ENCODE data around the gene AFF3.
A peak's percentile ranks its signal among the peaks of the same experiment; 100 is the strongest.
"Not testable (repeated sequence)": the region's sequence is repeated elsewhere in the genome, so short reads cannot be mapped to it uniquely, and the experiment has no call there.

Gene AFF3

GRCh38 chr2:100178864-100179263 lies 36.5 kb upstream of the AFF3 start:
- Histone ChIP-seq H3K4me1 (ENCODE audit: control insufficient read depth, insufficient read depth, low read length, poor library complexity, severe bottlenecking) (no peaks in the 10 kb centered on the region), H3K4me3 (ENCODE audit: insufficient read depth, low read depth, low read length, poor library complexity, severe bottlenecking) (no peak overlapping the region), H3K9me3 (ENCODE audit: control insufficient read depth, low read length) (no peaks in the 10 kb centered on the region), H3K36me3 (ENCODE audit: control insufficient read depth, insufficient read depth, low read length) (no peaks in the 10 kb centered on the region), H3K27me3 (replicated peaks; ENCODE audit: control insufficient read depth, insufficient read depth, low read length, poor library complexity, severe bottlenecking) (no peaks in the 10 kb centered on the region), H3K27ac (ENCODE audit: insufficient read depth, low read length, poor library complexity, severe bottlenecking) (no peak overlapping the region)
- DNase-seq = no peak

GRCh38 chr2:100178085-100178788 lies 35.8 kb upstream of the AFF3 start:
- H3K27me3 ChIP-seq (replicated peaks; ENCODE audit: control insufficient read depth, insufficient read depth, low read length, poor library complexity, severe bottlenecking) = no peaks in the 10 kb centered on the region
- H3K27ac ChIP-seq (ENCODE audit: insufficient read depth, low read length, poor library complexity, severe bottlenecking) = no peak overlapping the region
- no peaks in the 10 kb centered on the region for H3K4me1 ChIP-seq (ENCODE audit: control insufficient read depth, insufficient read depth, low read length, poor library complexity, severe bottlenecking)
- H3K36me3 ChIP-seq (ENCODE audit: control insufficient read depth, insufficient read depth, low read length) = no peaks in the 10 kb centered on the region
- peak in 1 of 3 donors; percentile 15 for DNase-seq
- H3K9me3 ChIP-seq (ENCODE audit: control insufficient read depth, low read length) = no peaks in the 10 kb centered on the region
- no peak overlapping the region for H3K4me3 ChIP-seq (ENCODE audit: insufficient read depth, low read depth, low read length, poor library complexity, severe bottlenecking)

DNA sequence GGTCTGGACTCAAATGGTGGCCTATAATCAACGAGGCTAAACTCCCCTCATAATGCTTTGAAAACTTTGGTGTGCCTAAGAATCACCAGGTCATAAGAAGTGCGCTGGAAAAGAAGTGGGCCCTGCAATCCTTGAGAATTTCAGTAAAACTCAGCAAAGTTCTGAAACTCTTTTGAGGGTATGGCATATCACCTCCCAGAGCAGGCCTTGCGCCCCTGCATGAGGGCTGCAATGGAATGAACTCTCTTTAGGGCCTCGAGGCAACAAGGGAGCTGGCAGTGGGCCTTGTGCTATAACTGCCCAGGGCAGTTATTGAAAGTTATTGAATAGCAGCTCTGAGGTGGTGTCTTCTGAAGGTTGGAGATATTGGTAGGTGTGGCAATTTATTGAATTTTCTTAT lies 34.5 kb upstream of the AFF3 start:
- H3K4me1 ChIP-seq (ENCODE audit: control insufficient read depth, insufficient read depth, low read length, poor library complexity, severe bottlenecking) = no peaks in the 10 kb centered on the region
- no peak for DNase-seq
- no peaks in the 10 kb centered on the region for H3K27me3 ChIP-seq (replicated peaks; ENCODE audit: control insufficient read depth, insufficient read depth, low read length, poor library complexity, severe bottlenecking)
- no peak overlapping the region for H3K27ac ChIP-seq (ENCODE audit: insufficient read depth, low read length, poor library complexity, severe bottlenecking)
- no peaks in the 10 kb centered on the region for H3K9me3 ChIP-seq (ENCODE audit: control insufficient read depth, low read length)
- no peak overlapping the region for H3K4me3 ChIP-seq (ENCODE audit: insufficient read depth, low read depth, low read length, poor library complexity, severe bottlenecking)
- H3K36me3 ChIP-seq (ENCODE audit: control insufficient read depth, insufficient read depth, low read length) = no peaks in the 10 kb centered on the region

DNA sequence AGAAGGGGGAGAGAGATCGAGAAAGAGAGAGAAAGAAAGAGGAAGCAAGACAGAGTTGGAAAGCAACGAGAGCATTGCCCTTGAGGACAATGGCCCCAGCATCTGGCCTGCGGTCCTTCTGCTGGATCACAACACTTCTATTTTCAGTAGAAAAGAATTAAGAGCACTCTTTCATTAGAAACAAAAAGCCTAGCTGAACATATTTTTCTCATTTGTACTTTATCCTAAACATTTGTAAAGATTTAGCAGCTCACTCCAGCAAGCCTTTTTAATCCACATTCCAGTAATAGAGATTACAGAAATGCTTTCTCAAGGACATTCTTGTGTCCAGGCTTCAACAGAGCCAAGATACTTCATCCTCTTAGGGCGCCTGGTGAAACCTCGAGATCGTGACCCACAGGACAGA lies 31.6 kb upstream of the AFF3 start:
- H3K4me1 ChIP-seq (ENCODE audit: control insufficient read depth, insufficient read depth, low read length, poor library complexity, severe bottlenecking) = no peaks in the 10 kb centered on the region

DNA sequence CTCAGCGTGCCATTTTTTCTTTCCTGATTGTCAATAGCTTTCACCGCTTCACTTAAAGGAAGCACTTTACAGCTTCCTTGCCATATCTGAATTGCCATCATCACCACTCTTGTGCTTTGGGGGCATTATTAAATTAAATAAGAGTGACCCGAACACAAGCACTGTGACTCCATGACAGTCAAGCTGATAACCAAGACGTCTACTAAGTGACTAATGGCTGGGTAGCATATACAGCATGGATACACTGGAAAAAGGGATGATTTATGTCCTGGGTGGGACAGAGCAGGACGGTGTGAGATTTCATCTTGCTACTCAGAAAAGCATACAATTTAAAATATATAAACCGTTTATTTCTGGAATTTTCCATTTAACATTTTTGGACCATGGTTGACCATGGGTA lies 24.3 kb upstream of the AFF3 start:
- no peak overlapping the region for H3K27ac ChIP-seq (ENCODE audit: insufficient read depth, low read length, poor library complexity, severe bottlenecking)
- no peak overlapping the region for H3K4me3 ChIP-seq (ENCODE audit: insufficient read depth, low read depth, low read length, poor library complexity, severe bottlenecking)
- no peaks in the 10 kb centered on the region for H3K9me3 ChIP-seq (ENCODE audit: control insufficient read depth, low read length)
- no peaks in the 10 kb centered on the region for H3K4me1 ChIP-seq (ENCODE audit: control insufficient read depth, insufficient read depth, low read length, poor library complexity, severe bottlenecking)
- no peak for DNase-seq
- H3K36me3 ChIP-seq (ENCODE audit: control insufficient read depth, insufficient read depth, low read length) = no peaks in the 10 kb centered on the region
- no peaks in the 10 kb centered on the region for H3K27me3 ChIP-seq (replicated peaks; ENCODE audit: control insufficient read depth, insufficient read depth, low read length, poor library complexity, severe bottlenecking)

More for the DNA sequence above, 31.6 kb upstream of the AFF3 start:
- Histone ChIP-seq H3K27me3 (replicated peaks; ENCODE audit: control insufficient read depth, insufficient read depth, low read length, poor library complexity, severe bottlenecking) (no peaks in the 10 kb centered on the region), H3K9me3 (ENCODE audit: control insufficient read depth, low read length) (no peaks in the 10 kb centered on the region), H3K4me3 (ENCODE audit: insufficient read depth, low read depth, low read length, poor library complexity, severe bottlenecking) (no peak overlapping the region), H3K27ac (ENCODE audit: insufficient read depth, low read length, poor library complexity, severe bottlenecking) (no peak overlapping the region), H3K36me3 (ENCODE audit: control insufficient read depth, insufficient read depth, low read length) (no peaks in the 10 kb centered on the region)
- DNase-seq = no peak

- no peaks in the 10 kb centered on the region for H3K36me3 ChIP-seq (ENCODE audit: control insufficient read depth, insufficient read depth, low read length)
Observed at GRCh38 chr2:100163605-100164004, 21.2 kb upstream of the AFF3 start.

DNA sequence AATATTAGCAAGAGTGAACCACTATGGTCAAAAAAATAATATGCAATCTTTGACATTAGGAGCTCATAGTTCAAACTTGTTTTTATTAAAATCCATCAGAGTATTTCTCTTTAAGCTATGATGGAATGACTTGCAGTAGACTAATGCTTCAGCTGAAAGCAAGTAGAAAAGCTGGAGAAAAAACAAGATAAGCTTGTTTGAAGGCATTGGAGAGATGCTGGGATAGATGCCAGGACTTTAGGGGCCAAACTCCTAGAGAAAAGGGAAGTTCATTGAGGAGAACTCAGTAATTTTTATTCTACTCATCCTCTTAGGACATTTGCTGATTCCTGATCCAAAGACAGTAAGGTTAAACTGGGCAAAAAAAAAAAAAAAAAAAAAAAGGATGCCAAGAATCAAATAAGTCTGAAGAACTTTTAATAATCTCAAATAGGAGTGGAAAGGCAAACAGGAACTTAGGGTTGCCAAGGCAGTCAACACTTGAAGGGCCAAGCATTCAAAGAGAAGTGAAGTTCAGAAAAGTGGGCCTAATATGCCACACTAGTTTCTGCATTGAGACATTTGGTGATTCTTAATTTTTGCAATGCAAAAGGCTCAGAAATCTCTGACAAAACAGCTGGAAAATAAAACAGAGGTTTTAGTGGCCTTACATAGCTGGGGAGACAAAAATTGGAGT lies 19.7 kb upstream of the AFF3 start:
- H3K27ac ChIP-seq (ENCODE audit: insufficient read depth, low read length, poor library complexity, severe bottlenecking) = no peak overlapping the region
- no peaks in the 10 kb centered on the region for H3K27me3 ChIP-seq (replicated peaks; ENCODE audit: control insufficient read depth, insufficient read depth, low read length, poor library complexity, severe bottlenecking)
- no peak overlapping the region for H3K4me3 ChIP-seq (ENCODE audit: insufficient read depth, low read depth, low read length, poor library complexity, severe bottlenecking)
- no peaks in the 10 kb centered on the region for H3K4me1 ChIP-seq (ENCODE audit: control insufficient read depth, insufficient read depth, low read length, poor library complexity, severe bottlenecking)
- no peaks in the 10 kb centered on the region for H3K36me3 ChIP-seq (ENCODE audit: control insufficient read depth, insufficient read depth, low read length)
- no peaks in the 10 kb centered on the region for H3K9me3 ChIP-seq (ENCODE audit: control insufficient read depth, low read length)
- no peak for DNase-seq

More at GRCh38 chr2:100163605-100164004, 21.2 kb upstream of the AFF3 start:
- Histone ChIP-seq H3K9me3 (ENCODE audit: control insufficient read depth, low read length) (no peaks in the 10 kb centered on the region), H3K27me3 (replicated peaks; ENCODE audit: control insufficient read depth, insufficient read depth, low read length, poor library complexity, severe bottlenecking) (no peaks in the 10 kb centered on the region), H3K4me3 (ENCODE audit: insufficient read depth, low read depth, low read length, poor library complexity, severe bottlenecking) (no peak overlapping the region), H3K27ac (ENCODE audit: insufficient read depth, low read length, poor library complexity, severe bottlenecking) (no peak overlapping the region), H3K4me1 (ENCODE audit: control insufficient read depth, insufficient read depth, low read length, poor library complexity, severe bottlenecking) (no peaks in the 10 kb centered on the region)
- DNase-seq = no peak

GRCh38 chr2:100160396-100160795 lies 18.0 kb upstream of the AFF3 start:
- no peaks in the 10 kb centered on the region for H3K36me3 ChIP-seq (ENCODE audit: control insufficient read depth, insufficient read depth, low read length)
- no peaks in the 10 kb centered on the region for H3K9me3 ChIP-seq (ENCODE audit: control insufficient read depth, low read length)
- no peaks in the 10 kb centered on the region for H3K4me1 ChIP-seq (ENCODE audit: control insufficient read depth, insufficient read depth, low read length, poor library complexity, severe bottlenecking)
- no peak overlapping the region for H3K27ac ChIP-seq (ENCODE audit: insufficient read depth, low read length, poor library complexity, severe bottlenecking)
- H3K27me3 ChIP-seq (replicated peaks; ENCODE audit: control insufficient read depth, insufficient read depth, low read length, poor library complexity, severe bottlenecking) = no peaks in the 10 kb centered on the region
- no peak for DNase-seq
- H3K4me3 ChIP-seq (ENCODE audit: insufficient read depth, low read depth, low read length, poor library complexity, severe bottlenecking) = no peak overlapping the region

DNA sequence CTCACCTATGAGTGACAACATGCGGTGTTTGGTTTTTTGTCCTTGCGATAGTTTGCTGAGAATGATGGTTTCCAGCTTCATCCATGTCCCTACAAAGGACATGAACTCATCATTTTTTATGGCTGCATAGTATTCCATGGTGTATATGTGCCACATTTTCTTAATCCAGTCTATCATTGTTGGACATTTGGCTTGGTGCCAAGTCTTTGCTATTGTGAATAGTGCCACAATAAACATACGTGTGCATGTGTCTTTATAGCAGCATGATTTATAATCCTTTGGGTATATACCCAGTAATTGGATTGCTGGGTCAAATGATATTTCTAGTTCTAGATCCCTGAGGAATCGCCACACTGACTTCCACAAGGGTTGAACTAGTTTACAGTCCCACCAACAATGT lies 9.4 kb upstream of the AFF3 start:
- not testable (repeated sequence) for H3K4me1 ChIP-seq (ENCODE audit: control insufficient read depth, insufficient read depth, low read length, poor library complexity, severe bottlenecking); H3K36me3 ChIP-seq (ENCODE audit: control insufficient read depth, insufficient read depth, low read length); H3K27ac ChIP-seq (ENCODE audit: insufficient read depth, low read length, poor library complexity, severe bottlenecking); H3K4me3 ChIP-seq (ENCODE audit: insufficient read depth, low read depth, low read length, poor library complexity, severe bottlenecking); H3K9me3 ChIP-seq (ENCODE audit: control insufficient read depth, low read length); DNase-seq; H3K27me3 ChIP-seq (replicated peaks; ENCODE audit: control insufficient read depth, insufficient read depth, low read length, poor library complexity, severe bottlenecking)

DNA sequence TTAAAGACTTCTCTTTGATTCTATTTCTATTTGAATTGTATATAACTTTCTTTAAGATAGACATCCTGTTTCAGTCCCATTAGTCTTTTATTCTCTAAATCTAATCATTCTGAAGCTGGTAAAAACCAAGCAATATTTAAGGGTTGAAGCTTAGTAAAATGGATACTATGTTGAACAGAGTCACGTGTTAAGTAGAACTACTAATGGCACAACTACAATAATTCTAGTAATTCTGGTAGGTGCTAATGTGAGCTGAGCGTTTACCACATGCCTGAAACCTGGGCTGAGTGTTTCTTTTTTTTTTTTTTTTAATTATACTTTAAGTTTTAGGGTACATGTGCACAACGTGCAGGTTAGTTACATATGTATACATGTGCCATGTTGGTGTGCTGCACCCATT lies 8.9 kb upstream of the AFF3 start:
- no peaks in the 10 kb centered on the region for H3K4me1 ChIP-seq (ENCODE audit: control insufficient read depth, insufficient read depth, low read length, poor library complexity, severe bottlenecking)
- no peaks in the 10 kb centered on the region for H3K36me3 ChIP-seq (ENCODE audit: control insufficient read depth, insufficient read depth, low read length)
- H3K27ac ChIP-seq (ENCODE audit: insufficient read depth, low read length, poor library complexity, severe bottlenecking) = no peak overlapping the region
- no peak overlapping the region for H3K4me3 ChIP-seq (ENCODE audit: insufficient read depth, low read depth, low read length, poor library complexity, severe bottlenecking)
- DNase-seq = no peak
- no peaks in the 10 kb centered on the region for H3K9me3 ChIP-seq (ENCODE audit: control insufficient read depth, low read length)
- H3K27me3 ChIP-seq (replicated peaks; ENCODE audit: control insufficient read depth, insufficient read depth, low read length, poor library complexity, severe bottlenecking) = no peaks in the 10 kb centered on the region

All from effector memory CD4-positive, alpha-beta T cell (primary cell).